ENCODE data around the gene PPP1R12A.

The PPP1R12A gene

DNA sequence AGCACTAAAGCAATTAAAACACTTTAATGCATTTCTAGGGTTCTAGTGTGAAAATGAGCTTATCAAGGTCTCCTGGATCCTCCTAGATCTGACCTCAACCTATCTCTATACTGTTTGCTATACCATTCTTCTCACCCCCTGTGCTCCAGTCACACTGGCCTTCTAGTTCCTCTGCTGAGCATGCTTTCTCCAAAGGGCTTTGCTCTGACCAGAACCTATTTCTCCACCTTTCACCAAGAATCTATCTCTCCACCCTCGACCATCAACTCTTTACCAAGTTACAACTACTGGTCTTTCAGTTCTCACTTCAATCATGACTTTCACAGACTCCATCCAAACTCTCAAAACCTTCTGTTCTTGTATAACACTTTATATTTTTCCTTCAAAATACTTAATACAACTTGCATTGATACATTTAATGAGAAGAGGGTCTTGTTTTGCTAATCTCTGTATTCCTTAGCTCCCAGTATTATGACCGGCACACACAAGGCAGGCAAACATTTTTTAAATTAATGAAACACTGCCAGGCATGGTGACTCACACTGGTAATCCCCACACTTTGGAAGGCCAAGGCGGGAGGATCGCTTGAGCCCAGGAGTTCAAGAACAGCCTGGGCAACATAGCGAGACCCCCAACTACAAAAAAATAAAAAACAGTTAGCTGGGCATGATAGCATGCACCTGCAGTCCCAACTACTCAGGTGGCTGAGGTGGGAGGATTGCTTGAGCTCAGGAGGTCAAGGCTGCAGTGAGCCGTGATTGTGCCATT is 22.8 kb downstream of the PPP1R12A start:
- POLR2A ChIA-PET = no interaction called here
- CTCF ChIA-PET = no interaction called here
- TF ChIP-seq ZBTB17 (tag by site-specific recombination; IDR thresholded peaks at IDR 0.05) (0 out of 2 replicates have a peak, but pooled peaks have one; percentile 14), MZF1 (tag by site-specific recombination; IDR thresholded peaks at IDR 0.05; ENCODE audit: borderline replicate concordance) (peak; percentile 92), ZNF121 (tag by site-specific recombination; IDR thresholded peaks at IDR 0.05) (peak; percentile 71; the same call in 1 of the 2 replicates), ZNF707 (tag by site-specific recombination; IDR thresholded peaks at IDR 0.05) (no peak)
- TF ChIP-seq, protein P1, sequence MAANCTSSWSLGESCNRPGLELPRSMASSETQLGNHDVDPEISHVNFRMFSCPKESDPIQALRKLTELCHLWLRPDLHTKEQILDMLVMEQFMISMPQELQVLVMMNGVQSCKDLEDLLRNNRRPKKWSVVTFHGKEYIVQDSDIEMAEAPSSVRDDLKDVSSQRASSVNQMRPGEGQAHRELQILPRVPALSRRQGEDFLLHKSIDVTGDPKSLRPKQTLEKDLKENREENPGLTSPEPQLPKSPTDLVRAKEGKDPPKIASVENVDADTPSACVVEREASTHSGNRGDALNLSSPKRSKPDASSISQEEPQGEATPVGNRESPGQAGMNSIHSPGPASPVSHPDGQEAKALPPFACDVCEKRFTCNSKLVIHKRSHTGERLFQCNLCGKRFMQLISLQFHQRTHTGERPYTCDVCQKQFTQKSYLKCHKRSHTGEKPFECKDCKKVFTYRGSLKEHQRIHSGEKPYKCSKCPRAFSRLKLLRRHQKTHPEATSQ (tag by site-specific recombination; IDR thresholded peaks at IDR 0.05) = no peak
- Histone ChIP-seq H3K9me3 (ENCODE audit: control insufficient read depth, insufficient read depth, low read depth, low read length) (no peaks in the 10 kb centered on the region), H3K27ac (ENCODE audit: extremely low read depth, low read depth, low read length) (no peak overlapping the region), H3K4me1 (ENCODE audit: control insufficient read depth, insufficient read depth, low read length) (peaks cover 7% of the 10 kb centered on the region; the same call in 1 of the 2 replicates), H3K36me3 (ENCODE audit: control insufficient read depth in 2 of 2, insufficient read depth in 1 of 2, low read length in 2 of 2) (no peaks in the 10 kb centered on the region), H3K4me3 (ENCODE audit: low read depth, low read length) (no peak overlapping the region)

DNA sequence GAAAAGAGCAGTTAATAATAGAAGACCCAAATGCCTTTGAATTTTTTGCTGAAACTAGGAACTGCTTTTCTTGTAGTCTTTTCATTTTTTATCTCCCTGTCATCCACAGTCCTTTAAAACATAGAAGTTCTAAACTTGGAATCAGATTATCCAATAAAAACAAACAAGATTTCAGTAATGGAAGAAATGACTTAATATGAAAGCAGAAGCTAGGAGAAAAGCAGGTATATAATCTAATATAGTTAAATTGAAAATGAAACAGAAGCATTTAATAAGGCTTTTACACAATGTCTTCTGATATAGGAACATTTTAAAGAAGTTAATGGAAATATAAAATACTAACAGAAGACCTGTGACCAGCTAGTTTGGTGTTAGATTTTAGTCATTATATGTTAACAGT is 26.5 kb downstream of the PPP1R12A start:
- ChIA-PET CTCF (interaction anchor here (1.2 kb wide), 1 partner anchor 20 kb away, joined by 3 read pairs; no protein-coding TSS in a partner anchor), POLR2A (no interaction called here)
- H3K4me3 ChIP-seq (ENCODE audit: low read depth, low read length) = no peak overlapping the region
- peaks cover 7% of the 10 kb centered on the region; the same call in 1 of the 2 replicates for H3K4me1 ChIP-seq (ENCODE audit: control insufficient read depth, insufficient read depth, low read length)
- H3K36me3 ChIP-seq (ENCODE audit: control insufficient read depth in 2 of 2, insufficient read depth in 1 of 2, low read length in 2 of 2) = 0 out of 3 replicates have a peak, but pooled peaks cover 0 to 4% of the 10 kb centered on the region in 2 experiments
- TF ChIP-seq ZNF223 (tag by site-specific recombination; IDR thresholded peaks at IDR 0.05) (no peak), BCL11A (tag by site-specific recombination; IDR thresholded peaks at IDR 0.05; ENCODE audit: low read depth) (no peak), GLI2 (tag by site-specific recombination; IDR thresholded peaks at IDR 0.05; ENCODE audit: borderline replicate concordance, low read depth) (no peak), YY2 (tag by site-specific recombination; IDR thresholded peaks at IDR 0.05) (no peak)
- TF ChIP-seq, protein P2, sequence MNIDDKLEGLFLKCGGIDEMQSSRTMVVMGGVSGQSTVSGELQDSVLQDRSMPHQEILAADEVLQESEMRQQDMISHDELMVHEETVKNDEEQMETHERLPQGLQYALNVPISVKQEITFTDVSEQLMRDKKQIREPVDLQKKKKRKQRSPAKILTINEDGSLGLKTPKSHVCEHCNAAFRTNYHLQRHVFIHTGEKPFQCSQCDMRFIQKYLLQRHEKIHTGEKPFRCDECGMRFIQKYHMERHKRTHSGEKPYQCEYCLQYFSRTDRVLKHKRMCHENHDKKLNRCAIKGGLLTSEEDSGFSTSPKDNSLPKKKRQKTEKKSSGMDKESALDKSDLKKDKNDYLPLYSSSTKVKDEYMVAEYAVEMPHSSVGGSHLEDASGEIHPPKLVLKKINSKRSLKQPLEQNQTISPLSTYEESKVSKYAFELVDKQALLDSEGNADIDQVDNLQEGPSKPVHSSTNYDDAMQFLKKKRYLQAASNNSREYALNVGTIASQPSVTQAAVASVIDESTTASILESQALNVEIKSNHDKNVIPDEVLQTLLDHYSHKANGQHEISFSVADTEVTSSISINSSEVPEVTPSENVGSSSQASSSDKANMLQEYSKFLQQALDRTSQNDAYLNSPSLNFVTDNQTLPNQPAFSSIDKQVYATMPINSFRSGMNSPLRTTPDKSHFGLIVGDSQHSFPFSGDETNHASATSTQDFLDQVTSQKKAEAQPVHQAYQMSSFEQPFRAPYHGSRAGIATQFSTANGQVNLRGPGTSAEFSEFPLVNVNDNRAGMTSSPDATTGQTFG (tag by site-specific recombination; IDR thresholded peaks at IDR 0.05; ENCODE audit: borderline replicate concordance) = no peak
- TF ChIP-seq, protein P3, sequence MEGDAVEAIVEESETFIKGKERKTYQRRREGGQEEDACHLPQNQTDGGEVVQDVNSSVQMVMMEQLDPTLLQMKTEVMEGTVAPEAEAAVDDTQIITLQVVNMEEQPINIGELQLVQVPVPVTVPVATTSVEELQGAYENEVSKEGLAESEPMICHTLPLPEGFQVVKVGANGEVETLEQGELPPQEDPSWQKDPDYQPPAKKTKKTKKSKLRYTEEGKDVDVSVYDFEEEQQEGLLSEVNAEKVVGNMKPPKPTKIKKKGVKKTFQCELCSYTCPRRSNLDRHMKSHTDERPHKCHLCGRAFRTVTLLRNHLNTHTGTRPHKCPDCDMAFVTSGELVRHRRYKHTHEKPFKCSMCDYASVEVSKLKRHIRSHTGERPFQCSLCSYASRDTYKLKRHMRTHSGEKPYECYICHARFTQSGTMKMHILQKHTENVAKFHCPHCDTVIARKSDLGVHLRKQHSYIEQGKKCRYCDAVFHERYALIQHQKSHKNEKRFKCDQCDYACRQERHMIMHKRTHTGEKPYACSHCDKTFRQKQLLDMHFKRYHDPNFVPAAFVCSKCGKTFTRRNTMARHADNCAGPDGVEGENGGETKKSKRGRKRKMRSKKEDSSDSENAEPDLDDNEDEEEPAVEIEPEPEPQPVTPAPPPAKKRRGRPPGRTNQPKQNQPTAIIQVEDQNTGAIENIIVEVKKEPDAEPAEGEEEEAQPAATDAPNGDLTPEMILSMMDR (tag by site-specific recombination; IDR thresholded peaks at IDR 0.05) = no peak
- no peaks in the 10 kb centered on the region for H3K9me3 ChIP-seq (ENCODE audit: control insufficient read depth, insufficient read depth, low read depth, low read length)
- H3K27ac ChIP-seq (ENCODE audit: extremely low read depth, low read depth, low read length) = no peak overlapping the region

DNA sequence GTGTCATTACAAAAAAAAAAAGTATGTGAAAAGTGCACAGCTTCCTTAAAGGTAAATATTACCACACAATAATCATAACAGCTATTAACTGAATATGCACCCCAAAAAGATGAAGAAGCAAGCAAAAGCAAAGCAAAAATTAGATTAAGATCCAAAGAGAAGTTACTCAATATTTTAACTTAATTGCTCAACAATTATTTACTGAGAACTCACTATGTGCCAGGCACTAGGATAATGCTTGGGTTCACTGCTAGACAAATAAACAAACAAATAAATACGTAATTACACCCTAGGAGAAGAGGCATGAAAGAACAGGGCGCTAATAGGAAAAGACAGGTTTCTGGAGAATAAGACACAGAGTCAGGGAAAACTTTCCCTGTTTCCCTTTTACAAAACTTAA is 33.4 kb downstream of the PPP1R12A start:
- no peaks in the 10 kb centered on the region for H3K9me3 ChIP-seq (ENCODE audit: control insufficient read depth, insufficient read depth, low read depth, low read length)
- H3K4me3 ChIP-seq (ENCODE audit: low read depth, low read length) = no peak overlapping the region
- POLR2A ChIA-PET = no interaction called here
- H3K27ac ChIP-seq (ENCODE audit: extremely low read depth, low read depth, low read length) = no peak overlapping the region
- CTCF ChIA-PET = no interaction called here
- peaks cover 13% of the 10 kb centered on the region for H3K4me1 ChIP-seq (ENCODE audit: control insufficient read depth, insufficient read depth, low read length)
- H3K36me3 ChIP-seq (ENCODE audit: control insufficient read depth in 2 of 2, insufficient read depth in 1 of 2, low read length in 2 of 2) = 0 out of 3 replicates have a peak, but pooled peaks cover 0 to 4% of the 10 kb centered on the region in 2 experiments
- TF ChIP-seq GLIS2 (tag by site-specific recombination; IDR thresholded peaks at IDR 0.05) = no peak
- no peak for TF ChIP-seq GFI1B (tag by site-specific recombination; IDR thresholded peaks at IDR 0.05)
- no peak for TF ChIP-seq ZNF114 (tag by site-specific recombination; IDR thresholded peaks at IDR 0.05)
- TF ChIP-seq GLI4 (tag by site-specific recombination; IDR thresholded peaks at IDR 0.05) = no peak
- no peak for TF ChIP-seq ZNF404 (tag by site-specific recombination; IDR thresholded peaks at IDR 0.05)
- TF ChIP-seq, protein P1 (tag by site-specific recombination; IDR thresholded peaks at IDR 0.05) = no peak
- TF ChIP-seq ZNF274 (IDR thresholded peaks at IDR 0.05; ENCODE audit: low read length) = no peak
- TF ChIP-seq ZNF274 (tag by site-specific recombination; IDR thresholded peaks at IDR 0.05; ENCODE audit: borderline replicate concordance) = no peak
- TF ChIP-seq ZNF140 (tag by site-specific recombination; IDR thresholded peaks at IDR 0.05) = no peak
- no peak for TF ChIP-seq ZNF677 (tag by site-specific recombination; IDR thresholded peaks at IDR 0.05)
- no peak for TF ChIP-seq ZNF660 (tag by site-specific recombination; IDR thresholded peaks at IDR 0.05)
- TF ChIP-seq ZSCAN30 (tag by site-specific recombination; IDR thresholded peaks at IDR 0.05) = no peak
- TF ChIP-seq ZNF433 (tag by site-specific recombination; IDR thresholded peaks at IDR 0.05; ENCODE audit: low read depth) = no peak
